Left kidney (tissue), 8 donors: Measurements from ENCODE around the gene NMRK2. TPM values are rescaled to one million over a fixed set of nuclear protein-coding genes. Genes with fewer than 3 reads are reported as not detected.
A peak's percentile ranks its signal among the peaks of the same experiment; 100 is the strongest.
"Not testable (repeated sequence)": the region's sequence is repeated elsewhere in the genome, so short reads cannot be mapped to it uniquely, and the experiment has no call there.

Experiments used
- DNase-seq: peaks from one replicate; pipeline ENCODE4 v3.0.0-alpha.2; 2013
- long read RNA-seq, 8 donors: transcript quantifications; one replicate each; lab custom pipeline, GENCODE V29; 2026
- polyA plus RNA-seq: library from polyadenylated mRNA; unstranded; fragments of 120-200 nt; gene quantifications from one replicate; pipeline ENCODE4 v1.2.1, GENCODE V29; 2013; ENCODE audit not compliant: insufficient read length

NMRK2 gene
- not detected for polyA plus RNA-seq
- long read RNA-seq, donor 1 = 0 reads
- long read RNA-seq, donor 2 = 0 reads
- long read RNA-seq, donor 3 = 0 reads
- long read RNA-seq, donor 4 = 0 reads
- long read RNA-seq, donor 5 = 0 reads
- long read RNA-seq, donor 6 = 0 reads
- long read RNA-seq, donor 7 = 0 reads
- long read RNA-seq, donor 8 = 0 reads

- DNase-seq = peak; percentile 7
Measured at GRCh38 chr19:3932931-3933810, at the start of gene NMRK2. NMRK2 (plus strand) TSS chr19:3933069; CDS start chr19:3933672, 603 bp downstream.

- no peak for DNase-seq
Measured at GRCh38 chr19:3890591-3890990, 42.3 kb upstream of the NMRK2 start.

- DNase-seq = no peak
Measured at GRCh38 chr19:3893509-3894179, 39.2 kb upstream of the NMRK2 start.

- not testable (repeated sequence) for DNase-seq
Measured at GRCh38 chr19:3894959-3895358, 37.9 kb upstream of the NMRK2 start.

DNA sequence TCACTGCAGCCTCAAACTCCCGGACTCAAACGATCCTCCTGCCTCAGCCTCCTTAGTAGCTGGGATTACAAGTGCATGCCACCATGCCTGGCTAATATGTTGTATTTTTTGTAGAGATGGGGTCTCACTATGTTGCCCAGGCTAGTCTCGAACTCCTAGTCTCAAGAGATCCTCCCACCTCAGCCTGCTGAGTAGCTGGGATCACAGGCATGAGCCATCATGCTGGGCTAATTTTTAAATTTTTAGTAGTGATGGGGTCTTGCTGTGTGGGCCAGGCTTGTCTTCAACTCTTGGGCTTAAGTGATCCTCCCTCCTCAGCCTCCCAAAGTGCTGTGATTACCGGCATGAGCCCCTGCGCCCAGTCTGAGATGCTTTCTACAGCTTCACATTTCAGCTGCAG lies 37.1 kb upstream of the NMRK2 start:
- DNase-seq = no peak

DNA sequence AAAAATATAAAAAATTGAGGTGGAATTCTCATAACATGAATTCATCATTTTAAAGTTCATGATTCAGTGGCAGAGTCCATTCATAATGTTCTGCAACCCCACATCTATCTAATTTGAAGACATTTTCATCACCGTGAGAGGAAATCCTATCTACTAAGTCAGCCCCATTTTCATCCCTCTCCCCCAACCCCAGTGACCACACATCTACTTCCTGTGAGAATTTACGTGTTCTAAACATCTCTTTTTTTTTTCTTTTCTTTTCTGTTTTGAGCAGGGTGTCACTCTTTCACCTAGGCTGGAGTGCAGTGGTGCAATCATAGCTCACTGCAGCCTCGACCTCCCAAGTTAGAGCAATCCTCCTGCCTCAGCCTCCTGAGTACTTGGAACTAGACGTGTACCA lies 34.9 kb upstream of the NMRK2 start:
- no peak for DNase-seq

- DNase-seq = no peak
Measured at GRCh38 chr19:3898426-3898825, 34.4 kb upstream of the NMRK2 start.

DNA sequence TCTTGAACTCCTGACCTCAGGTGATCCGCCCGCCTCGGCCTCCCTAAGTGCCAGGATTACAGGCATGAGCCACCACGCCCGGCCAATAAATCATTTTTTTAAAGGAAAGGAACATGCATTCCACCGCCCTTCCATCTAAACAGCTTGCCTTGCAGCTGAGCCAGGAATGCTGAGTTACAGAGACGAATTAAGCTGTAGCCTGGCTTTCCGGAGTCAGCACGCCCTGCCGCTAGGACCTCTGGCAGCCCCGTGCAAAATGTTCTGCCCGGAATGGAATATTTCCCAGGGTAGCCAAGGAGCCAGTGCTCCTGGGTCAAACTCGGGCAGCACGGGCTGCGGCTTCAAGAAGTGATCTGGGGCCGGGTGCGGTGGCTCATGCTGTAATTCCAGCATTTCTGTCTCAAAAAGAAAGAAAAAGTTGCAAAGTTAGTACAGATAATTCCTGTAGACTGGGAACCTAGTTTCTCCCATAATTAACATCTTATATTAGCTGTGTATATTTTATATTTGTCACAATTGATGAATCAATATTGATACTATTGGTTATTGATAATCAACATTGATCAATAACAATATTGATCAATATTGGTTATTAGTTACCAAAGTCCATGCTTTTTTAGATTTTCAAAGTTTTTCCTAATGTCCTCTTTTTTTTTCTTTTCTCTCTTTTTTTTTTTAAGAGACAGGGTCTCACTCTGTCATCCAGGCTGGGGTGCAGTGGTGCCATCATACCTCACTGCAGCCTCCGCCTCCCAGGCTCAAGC lies 33.2 kb upstream of the NMRK2 start:
- DNase-seq = no peak

GRCh38 chr19:3902317-3902973 lies 30.4 kb upstream of the NMRK2 start:
- DNase-seq = no peak

GRCh38 chr19:3904233-3904632 lies 28.6 kb upstream of the NMRK2 start:
- no peak for DNase-seq

DNA sequence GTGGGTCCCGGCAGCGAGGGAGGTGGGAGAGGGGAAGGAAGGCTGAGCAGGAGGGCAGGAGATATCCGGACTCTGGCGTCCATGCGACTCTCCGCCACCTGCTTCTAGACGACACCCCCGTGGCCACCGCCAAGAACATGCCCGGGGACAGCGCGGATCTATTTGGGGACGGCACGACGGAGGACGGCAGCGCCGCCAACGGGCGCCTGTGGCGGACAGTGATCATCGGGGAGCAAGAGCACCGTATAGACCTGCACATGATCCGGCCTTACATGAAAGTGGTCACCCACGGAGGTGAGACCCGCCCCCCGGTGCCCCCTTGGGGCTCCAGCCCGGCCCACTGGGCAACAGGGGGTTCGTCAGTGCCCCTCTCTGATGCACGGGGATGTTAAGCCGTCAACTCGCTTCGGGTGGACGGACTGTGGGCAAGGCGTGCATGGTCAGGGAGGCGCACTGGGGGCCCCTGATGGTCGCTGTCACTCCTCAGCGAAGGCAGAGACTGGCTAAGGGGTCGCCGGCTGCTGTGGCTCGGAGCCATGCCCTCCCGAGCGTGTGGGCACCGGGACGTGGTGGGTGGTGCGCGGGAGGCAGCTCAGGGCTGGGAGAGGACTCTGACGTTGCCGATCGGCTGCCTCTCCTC lies 25.1 kb upstream of the NMRK2 start:
- DNase-seq = no peak

- DNase-seq = no peak
Measured at GRCh38 chr19:3908266-3909054, 24.4 kb upstream of the NMRK2 start.

DNA sequence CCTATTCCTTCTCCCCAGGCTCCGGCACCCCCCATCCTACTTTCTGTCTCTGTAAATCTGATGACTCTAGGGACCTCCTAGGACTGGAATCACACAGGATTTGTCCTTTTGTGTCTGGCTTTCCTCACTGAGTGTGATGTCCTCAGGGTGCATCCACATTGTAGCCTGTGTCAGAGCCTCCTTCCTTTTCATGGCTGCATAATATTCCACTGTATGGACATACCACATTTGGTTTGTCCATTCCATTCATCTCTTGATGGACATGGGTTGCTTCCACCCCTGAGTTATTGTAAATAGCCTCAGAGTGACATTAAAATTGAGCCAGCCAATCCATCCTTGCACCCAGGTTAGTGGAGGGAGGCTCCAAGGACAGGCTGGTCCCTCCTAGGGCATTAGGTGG lies 22.8 kb upstream of the NMRK2 start:
- no peak for DNase-seq

DNA sequence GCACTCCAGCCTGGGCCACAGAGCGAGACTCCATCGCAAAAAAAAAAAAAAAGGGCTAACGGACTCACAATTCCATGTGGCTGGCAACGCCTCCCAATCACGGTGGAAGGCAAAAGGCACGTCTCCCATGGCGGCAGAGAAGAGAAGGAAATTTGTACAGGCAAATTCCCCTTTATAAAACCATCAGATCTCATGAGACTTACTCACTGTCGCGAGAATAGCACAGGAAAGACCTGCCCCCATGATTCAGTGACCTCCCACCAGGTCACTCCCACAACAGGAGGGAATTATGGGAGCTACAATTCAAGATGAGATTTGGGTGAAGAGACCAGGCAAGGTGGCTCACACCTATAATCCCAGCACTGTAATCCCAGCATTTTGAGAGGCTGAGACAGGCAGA lies 18.7 kb upstream of the NMRK2 start:
- no peak for DNase-seq

GRCh38 chr19:3916033-3916432 lies 16.8 kb upstream of the NMRK2 start:
- no peak for DNase-seq

DNA sequence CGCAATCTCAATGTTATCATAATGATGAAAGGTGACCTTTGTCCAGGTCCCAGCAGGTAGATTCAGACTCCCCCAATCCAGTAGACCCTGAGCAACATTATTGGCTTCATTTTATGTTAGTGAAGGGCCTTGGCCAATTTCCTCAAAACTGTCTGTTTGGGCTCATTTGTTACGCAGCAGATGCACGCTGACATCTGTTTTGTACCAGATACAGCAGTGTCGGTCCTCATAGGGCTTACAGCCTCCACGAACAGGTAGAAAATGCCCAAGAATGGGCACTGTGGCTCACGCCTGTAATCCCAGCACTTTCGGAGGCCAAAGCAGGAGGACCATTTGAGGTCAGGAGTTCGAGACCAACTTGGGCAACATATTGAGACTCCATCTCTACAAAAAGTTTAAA lies 13.1 kb upstream of the NMRK2 start:
- no peak for DNase-seq

GRCh38 chr19:3923096-3923758 lies 9.6 kb upstream of the NMRK2 start:
- no peak for DNase-seq

DNA sequence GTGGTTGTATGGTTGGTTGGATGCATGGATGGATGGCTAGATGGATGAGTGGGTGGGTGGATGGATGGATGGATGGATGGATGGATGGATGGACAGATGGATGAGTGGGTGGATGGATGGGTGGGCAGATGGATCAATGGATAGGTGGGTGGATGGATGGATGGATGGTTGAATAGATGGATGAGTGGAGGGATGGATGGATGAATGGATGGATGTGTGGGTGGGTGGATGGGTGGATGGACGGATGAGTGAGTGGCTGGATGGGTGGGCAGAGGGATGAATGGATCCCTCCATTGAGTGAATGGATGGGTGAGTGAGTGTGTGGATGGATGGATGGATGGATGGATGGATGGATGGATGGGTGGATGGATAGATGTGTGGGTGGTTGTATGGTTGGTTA lies 9.0 kb upstream of the NMRK2 start:
- DNase-seq = no peak

DNA sequence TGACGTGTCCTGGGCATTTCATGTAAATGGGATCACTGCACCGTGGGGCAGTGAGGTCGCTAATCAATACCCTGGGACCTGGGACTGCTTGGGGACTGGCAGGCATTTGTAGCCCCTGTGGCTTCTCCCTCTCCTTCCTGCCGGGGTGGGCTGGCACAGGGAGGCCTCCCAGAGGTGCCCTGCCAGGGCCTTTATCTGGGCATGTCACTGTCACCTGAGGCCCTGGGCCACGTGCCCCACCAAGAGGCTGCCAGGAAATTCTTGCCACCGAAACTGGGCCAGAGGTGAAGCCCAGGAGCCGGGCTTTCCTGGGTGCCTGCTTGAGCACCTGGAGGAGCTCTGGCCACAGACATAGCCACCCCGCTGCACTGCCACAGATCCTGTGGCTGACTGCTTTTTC lies 1.8 kb upstream of the NMRK2 start:
- DNase-seq = no peak
